GM18868 (cell line): ENCODE measurements around the gene AKNA.
"Not testable (repeated sequence)": the region's sequence is repeated elsewhere in the genome, so short reads cannot be mapped to it uniquely, and the experiment has no call there.

Source experiments
- ATAC-seq: cut with Tn5 transposase; IDR thresholded peaks from one replicate; pipeline ENCODE4 v1.9.1; 2021; ENCODE audit warnings: mild to moderate bottlenecking, moderate library complexity; ENCODE audit not compliant: unreplicated experiment

Gene AKNA

GRCh38 chr9:114323849-114324248 lies 63.9 kb downstream of the AKNA start:
- ATAC-seq, result not testable (repeated sequence)

DNA sequence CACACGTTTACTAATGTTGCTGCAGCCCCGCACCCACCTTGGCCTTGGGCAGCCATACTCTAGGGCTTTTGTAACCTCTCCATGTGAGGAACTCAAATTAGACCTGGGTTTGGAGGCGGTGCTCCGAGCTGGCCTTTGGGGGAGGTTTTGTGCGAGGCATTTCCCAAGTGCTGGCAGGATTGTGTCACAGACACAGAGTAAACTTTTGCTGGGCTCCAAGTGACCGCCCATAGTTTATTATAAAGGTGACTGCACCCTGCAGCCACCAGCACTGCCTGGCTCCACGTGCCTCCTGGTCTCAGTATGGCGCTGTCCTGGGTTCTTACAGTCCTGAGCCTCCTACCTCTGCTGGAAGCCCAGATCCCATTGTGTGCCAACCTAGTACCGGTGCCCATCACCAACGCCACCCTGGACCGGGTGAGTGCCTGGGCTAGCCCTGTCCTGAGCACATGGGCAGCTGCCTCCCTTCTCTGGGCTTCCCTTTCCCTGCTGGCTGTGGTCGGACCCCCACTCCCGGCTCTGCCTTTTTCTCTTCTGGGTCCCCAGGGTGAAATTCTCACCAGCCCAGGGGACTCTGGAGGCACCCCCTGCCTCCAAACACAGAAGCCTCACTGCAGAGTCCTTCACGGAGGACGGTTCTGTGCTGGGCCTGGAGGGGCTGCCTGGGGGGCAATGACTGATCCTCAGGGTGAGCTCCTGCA lies 64.8 kb downstream of the AKNA start, which contains the start of gene ORM1:
TSS of gene ORM1 (plus strand) at position 268 of the 701 bp plus-strand sequence. CDS start at position 304, 36 bp downstream.
- ATAC-seq, result not testable (repeated sequence)

GRCh38 chr9:114322160-114322818 lies 65.5 kb downstream of the AKNA start:
- not testable (repeated sequence) for ATAC-seq

DNA sequence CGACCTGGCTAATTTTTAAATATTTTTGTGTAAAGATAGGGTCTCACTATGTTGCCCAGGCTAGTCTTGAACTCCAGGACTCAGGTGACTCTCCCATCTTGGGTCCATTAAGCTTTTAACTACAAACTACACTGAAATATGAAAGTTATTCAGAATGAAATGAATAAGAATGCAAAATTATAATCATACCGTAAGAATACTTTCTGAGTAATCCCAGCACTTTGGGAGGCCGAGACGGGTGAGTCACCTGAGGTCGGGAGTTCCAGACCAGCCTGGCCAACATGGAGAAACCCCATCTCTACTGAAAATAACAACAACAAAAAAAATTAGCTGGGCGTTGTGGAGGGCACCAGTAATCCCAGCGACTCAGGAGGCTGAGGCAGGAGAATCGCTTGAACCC lies 66.0 kb downstream of the AKNA start:
- ATAC-seq, result no peak

DNA sequence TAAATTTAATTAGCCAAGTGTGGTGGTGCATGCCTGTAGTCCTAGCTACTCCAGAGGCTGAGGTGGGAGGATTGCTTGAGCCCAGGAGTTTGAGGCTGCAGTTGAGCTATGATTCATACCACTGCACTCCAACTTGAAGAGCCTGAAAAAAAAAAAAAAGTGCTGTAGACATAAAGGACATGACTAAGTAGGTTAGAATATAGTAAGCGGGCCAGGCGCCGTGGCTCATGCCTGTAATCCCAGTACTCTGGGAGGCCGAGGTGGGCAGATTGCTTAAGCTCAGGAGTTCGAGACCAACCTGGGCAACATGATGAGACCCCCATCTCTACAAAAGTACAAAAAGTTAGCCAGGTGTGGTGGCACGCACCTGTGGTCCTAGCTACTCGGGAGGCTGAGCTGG lies 67.1 kb downstream of the AKNA start:
- not testable (repeated sequence) for ATAC-seq

DNA sequence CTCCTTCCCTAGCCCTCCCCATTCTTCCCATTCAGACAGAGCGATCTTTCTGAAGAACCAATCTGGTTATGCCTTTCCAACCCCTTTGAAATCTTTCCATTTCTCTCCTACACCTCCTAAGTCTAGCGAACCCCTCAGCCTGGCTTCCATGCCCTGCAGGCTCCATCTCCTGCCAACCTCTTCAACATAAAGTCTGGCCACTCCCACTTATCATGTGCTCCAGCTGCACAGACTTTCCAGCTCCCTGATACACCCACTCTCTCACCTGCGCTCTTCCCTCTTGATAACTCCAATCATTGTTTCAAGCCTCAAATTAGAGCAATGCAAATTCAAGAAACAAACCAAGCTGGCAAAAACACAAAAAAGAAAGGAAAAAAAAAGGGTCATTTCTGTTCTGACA lies 68.6 kb downstream of the AKNA start:
- ATAC-seq, result no peak

GRCh38 chr9:114318416-114318815 lies 69.4 kb downstream of the AKNA start:
- no peak for ATAC-seq

DNA sequence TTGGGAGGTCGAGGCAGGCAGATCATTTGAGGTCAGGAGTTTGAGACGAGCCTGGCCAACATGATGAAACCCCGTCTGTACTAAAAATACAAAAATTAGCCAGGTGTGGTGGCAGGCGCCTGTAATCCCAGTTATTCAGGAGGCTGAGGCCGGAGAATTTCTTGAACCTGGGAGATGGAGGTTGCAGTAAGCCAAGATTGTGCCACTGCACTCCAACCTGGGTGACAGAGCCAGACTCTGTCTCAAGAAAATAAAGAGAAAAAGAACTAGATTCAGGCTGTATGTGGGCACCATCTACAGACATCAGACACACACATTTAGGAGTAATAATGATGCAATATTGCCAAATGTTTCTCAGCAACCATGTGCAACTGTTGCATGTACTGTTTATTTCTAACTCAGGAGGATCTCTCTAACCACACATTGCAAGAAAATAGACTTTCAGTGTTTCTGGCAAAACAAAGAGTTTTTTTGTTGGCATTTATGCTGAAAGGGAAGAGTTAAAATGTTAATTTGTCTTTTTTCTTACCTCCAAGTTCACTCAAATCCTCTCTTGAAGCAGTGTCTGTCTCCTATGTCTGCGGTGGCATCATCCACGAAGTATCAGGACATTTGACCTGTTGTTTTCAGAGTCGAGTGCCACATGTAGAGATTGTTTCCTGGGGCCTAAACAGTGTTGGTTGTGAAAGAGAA lies 70.0 kb downstream of the AKNA start:
- ATAC-seq, result no peak

GRCh38 chr9:114316605-114317230 lies 71.1 kb downstream of the AKNA start:
- ATAC-seq, result no peak

DNA sequence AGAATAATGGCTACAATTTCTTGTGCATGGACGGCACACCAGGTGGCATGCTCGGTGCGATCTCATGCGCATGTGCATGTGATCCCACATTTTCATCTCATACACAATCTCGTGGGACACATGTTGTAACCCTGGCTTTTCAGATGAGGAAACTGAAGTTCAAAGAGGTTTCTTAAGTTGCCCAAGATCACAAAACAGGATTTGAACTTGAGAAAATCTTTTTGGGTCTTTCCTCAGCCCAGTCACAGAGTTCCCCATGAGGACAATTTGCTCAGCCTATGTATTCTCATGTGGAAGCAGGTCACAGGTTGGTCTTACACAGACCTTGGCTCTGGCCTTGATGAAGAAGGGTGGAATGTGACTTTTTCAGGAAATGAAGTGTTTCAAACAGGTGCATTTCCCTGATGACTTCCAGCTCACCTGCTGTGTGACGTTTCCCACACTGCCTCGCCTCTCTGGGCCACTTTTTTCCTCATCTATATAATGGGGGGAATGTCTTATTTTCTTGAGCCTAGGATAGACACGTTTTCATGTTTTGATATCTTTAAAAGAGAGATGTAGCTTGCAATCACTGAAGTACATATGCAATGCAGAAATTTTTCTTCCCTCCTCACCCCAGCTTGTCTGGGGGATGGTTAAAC lies 71.9 kb downstream of the AKNA start:
- no peak for ATAC-seq

DNA sequence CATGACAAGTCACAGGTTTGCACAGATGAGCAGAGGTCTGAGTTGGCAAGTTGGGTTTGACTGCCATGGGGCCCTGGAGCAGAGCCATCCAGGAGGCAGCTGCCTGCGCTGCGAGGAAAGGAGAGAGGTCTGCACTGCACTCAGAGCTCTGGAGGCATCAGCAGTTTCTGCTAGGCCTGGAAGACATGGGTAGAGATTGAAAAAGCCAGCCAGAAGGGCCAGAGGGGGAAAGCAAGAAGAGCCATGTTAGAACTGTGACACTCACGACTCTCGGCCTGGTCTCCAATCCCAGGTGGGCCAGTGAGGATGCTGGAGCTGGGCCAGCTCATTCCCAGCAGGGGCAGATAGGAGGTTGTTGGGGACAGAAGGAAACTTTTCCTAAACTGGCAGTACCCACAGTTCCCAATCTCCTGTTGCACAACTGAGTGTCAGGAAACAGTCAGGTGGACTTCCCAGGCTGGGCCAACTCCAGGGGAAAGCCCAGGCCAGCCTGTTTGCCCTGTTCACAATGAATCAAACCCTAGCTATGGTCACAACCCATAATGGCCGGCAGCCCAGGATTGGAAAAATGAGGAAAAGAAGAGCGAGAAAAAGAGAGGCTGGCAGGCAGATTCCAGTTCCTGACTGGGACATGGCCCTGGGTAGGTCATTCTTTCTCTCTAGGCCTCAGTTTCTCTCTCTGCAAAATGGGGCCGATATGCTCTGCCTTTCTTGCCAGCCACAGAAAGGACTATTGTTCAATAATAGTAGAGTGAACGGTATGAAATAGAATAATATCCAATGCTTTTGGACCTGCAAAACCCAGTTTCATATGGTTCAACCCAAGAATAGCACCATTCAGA lies 72.7 kb downstream of the AKNA start:
- ATAC-seq, result no peak

DNA sequence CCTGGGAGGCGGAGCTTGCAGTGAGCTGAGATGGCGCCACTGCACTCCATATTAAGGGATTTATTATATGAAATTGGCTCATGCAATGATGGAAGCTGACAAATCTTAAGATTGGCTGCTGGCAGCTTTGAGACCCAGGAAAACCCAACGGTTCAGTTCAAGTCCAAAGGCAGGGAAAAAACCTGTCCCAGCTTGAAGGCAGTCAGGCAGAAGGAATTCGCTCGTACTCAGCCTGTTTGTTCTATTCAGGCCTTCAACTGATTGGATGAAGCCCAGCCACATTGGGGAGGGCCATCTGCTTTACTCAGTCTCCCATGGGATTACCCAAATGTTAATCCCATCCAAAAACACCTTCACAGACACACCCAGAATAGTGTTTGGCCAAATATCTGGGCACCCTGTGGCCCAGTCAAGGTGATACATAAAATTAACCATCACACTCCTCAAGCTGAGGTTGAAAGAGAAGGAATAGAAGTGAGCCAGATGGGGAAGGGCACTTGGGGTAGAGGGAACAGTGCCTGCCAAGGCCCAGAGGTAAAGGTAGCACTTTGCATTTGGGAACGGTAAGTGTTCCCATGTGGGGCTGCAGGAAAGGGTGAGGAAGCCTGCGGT lies 73.4 kb downstream of the AKNA start:
- no peak for ATAC-seq

DNA sequence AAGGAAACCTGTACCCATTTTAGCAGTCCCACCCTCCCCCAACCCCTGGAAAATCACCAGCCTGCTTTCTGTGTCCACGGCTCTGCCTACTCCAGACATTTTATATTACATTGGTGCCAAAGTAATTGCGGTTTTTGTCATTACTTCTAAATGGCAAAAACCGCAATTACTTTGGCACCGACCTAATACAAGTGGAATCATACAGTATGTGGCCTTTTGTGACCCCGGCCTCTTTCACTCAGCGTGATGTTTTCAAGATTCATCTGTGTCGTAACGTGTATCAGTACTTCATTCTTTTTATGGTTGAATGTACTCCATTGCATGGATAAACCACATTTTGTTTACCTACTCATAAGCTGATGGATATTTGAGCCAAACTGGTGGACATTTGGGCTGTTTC lies 74.6 kb downstream of the AKNA start:
- no peak for ATAC-seq

- no peak for ATAC-seq
Measured at GRCh38 chr9:114312513-114312875, 75.3 kb downstream of the AKNA start.

GRCh38 chr9:114311571-114312512 lies 75.9 kb downstream of the AKNA start:
- no peak for ATAC-seq

DNA sequence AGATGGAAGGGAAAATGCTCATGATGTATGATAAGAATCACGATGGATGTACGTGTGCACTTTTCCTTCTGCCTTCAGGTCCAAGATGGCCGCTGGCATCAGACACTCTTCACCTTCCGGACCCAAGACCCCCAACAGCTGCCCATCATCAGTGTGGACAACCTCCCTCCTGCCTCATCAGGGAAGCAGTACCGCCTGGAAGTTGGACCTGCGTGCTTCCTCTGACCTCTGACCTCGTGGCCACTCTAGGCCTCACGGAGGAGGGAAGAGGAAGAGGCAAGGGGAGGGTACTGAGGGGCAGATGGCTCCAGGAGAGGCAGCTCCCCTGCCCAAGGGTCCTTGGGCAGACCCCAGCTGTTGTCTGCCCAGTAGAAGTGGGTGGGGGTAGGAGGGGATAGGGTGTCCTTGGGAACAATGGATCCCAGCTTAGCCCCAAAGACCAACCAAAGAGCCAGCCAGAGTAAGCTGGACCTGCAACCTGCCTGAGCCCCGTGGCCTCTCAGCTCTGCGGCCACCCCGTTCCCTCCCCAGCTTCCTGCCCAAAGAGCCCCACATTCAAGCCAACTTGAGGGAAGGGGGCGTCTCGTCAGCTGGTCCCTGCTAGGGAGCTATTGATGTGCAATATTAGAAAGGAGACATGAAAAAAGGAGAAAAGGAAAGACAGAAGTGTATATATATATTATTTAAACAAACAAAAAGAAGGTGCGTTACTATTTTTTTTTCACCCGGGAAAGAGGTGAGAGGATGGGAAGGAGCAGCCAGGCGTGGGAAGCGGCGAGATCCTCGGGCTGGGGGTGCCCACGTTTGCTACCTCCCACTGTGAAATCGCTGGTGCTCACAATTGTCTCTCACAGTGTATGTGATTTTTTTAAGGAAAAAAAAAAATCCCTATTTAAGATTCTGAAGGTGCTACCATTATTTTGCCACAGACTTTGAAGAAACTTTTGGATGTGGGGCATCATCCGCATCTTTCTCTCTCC lies 77.0 kb downstream of the AKNA start:
- no peak for ATAC-seq

DNA sequence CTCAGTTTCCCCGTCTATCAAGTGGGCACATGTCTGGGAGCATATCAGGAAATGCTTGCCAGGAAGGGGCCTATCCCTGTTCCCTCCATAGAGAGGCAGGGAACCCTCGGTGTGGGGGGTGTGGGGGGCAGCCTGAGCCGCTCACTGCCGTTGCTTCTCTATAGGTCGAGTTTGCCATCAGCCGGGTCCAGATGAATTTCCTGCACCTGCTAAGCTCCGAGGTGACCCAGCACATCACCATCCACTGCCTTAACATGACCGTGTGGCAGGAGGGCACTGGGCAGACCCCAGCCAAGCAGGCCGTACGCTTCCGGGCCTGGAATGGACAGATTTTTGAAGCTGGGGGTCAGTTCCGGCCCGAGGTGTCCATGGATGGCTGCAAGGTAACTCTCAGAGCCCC lies 78.7 kb downstream of the AKNA start:
- no peak for ATAC-seq
